Measurements from ENCODE around the gene SYDE1.

GRCh38 chr19:15107061-15108010 lies at the start of gene SYDE1:
- TF ChIP-seq CTCF (IDR thresholded peaks at IDR 0.05) (no peak), POLR2A (IDR thresholded peaks at IDR 0.05; ENCODE audit: low read depth) (peak; percentile 18), EP300 (IDR thresholded peaks at IDR 0.05) (no peak)

All from esophagus muscularis mucosa (tissue), 4 donors.